HG02970 (cell line): ENCODE measurements around the gene KRTAP4-11.
"Not testable (repeated sequence)": the region's sequence is repeated elsewhere in the genome, so short reads cannot be mapped to it uniquely, and the experiment has no call there.

Source experiments
- ATAC-seq: cut with Tn5 transposase; IDR thresholded peaks from one replicate; pipeline ENCODE4 v1.9.1; 2021; ENCODE audit warnings: mild to moderate bottlenecking, moderate library complexity, moderate number of reproducible peaks; ENCODE audit not compliant: unreplicated experiment, low FRiP score

The KRTAP4-11 gene

GRCh38 chr17:41117846-41118386 is at the start of gene KRTAP4-11:
Gene KRTAP4-11 (minus strand): TSS chr17:41118373. CDS start chr17:41118315, 58 bp downstream.
- not testable (repeated sequence) for ATAC-seq

- ATAC-seq: no peak
These were observed 49.4 kb upstream of the KRTAP4-11 start for GRCh38 chr17:41167561-41167960.

GRCh38 chr17:41163828-41164227 is 45.7 kb upstream of the KRTAP4-11 start:
- no peak for ATAC-seq

- no peak for ATAC-seq
These were observed 42.5 kb upstream of the KRTAP4-11 start, which contains the start of gene KRTAP4-4 for GRCh38 chr17:41160648-41161047. Gene KRTAP4-4 (minus strand): TSS chr17:41160748. CDS start chr17:41160691, 57 bp downstream.

GRCh38 chr17:41160190-41160589 is 42.0 kb upstream of the KRTAP4-11 start:
- ATAC-seq: not testable (repeated sequence)

- ATAC-seq: no peak
These were observed 35.7 kb upstream of the KRTAP4-11 start for GRCh38 chr17:41153856-41154255.

- ATAC-seq: no peak
These were observed 33.4 kb upstream of the KRTAP4-11 start for GRCh38 chr17:41151525-41151924.

- no peak for ATAC-seq
These were observed 31.9 kb upstream of the KRTAP4-11 start for GRCh38 chr17:41150026-41150425.

- ATAC-seq: no peak
These were observed 31.4 kb upstream of the KRTAP4-11 start, which contains the start of gene KRTAP4-5 for GRCh38 chr17:41149652-41149985. Gene KRTAP4-5 (minus strand): TSS chr17:41149825. CDS start chr17:41149767, 58 bp downstream.

- not testable (repeated sequence) for ATAC-seq
These were observed 30.9 kb upstream of the KRTAP4-11 start for GRCh38 chr17:41148971-41149651.

GRCh38 chr17:41147531-41148204 is 29.5 kb upstream of the KRTAP4-11 start:
- ATAC-seq: no peak

GRCh38 chr17:41145261-41145660 is 27.1 kb upstream of the KRTAP4-11 start:
- ATAC-seq: no peak

GRCh38 chr17:41144846-41145245 is 26.7 kb upstream of the KRTAP4-11 start:
- ATAC-seq: no peak

- ATAC-seq: no peak
These were observed 23.2 kb upstream of the KRTAP4-11 start for GRCh38 chr17:41141361-41141760.

GRCh38 chr17:41140360-41141131 is 22.4 kb upstream of the KRTAP4-11 start, which contains the start of gene KRTAP4-6:
Gene KRTAP4-6 (minus strand): TSS chr17:41140544. CDS start chr17:41140487, 57 bp downstream.
- no peak for ATAC-seq

GRCh38 chr17:41139865-41140264 is 21.7 kb upstream of the KRTAP4-11 start:
- ATAC-seq: not testable (repeated sequence)

GRCh38 chr17:41133880-41134735 is 15.9 kb upstream of the KRTAP4-11 start:
- no peak for ATAC-seq

- no peak for ATAC-seq
These were observed 13.8 kb upstream of the KRTAP4-11 start for GRCh38 chr17:41131979-41132378.

GRCh38 chr17:41127371-41127770 is 9.2 kb upstream of the KRTAP4-11 start:
- ATAC-seq: no peak

- ATAC-seq: no peak
These were observed 8.2 kb upstream of the KRTAP4-11 start for GRCh38 chr17:41126412-41126811.
